Stimulated activated CD8-positive, alpha-beta memory T cell treated with anti-CD3 and anti-CD28 coated beads, Interleukin-15, amount 100 ng/mL, for 1 hour (primary cell): Measurements from ENCODE around the gene SHC2.
"Not testable (repeated sequence)": the region's sequence is repeated elsewhere in the genome, so short reads cannot be mapped to it uniquely, and the experiment has no call there.

ENCODE experiments used
- DNase-seq: peaks from one replicate; pipeline ENCODE4 v3.0.0-alpha.2; 2020; ENCODE audit warnings: low read depth

The SHC2 gene

GRCh38 chr19:444677-445210 is 16.1 kb downstream of the SHC2 start:
- no peak for DNase-seq

- DNase-seq: no peak
These were observed 17.8 kb downstream of the SHC2 start for GRCh38 chr19:443005-443404.

GRCh38 chr19:442085-442484 is 18.7 kb downstream of the SHC2 start:
- DNase-seq: no peak

- DNase-seq: no peak
These were observed 19.5 kb downstream of the SHC2 start for GRCh38 chr19:441213-441836.

- no peak for DNase-seq
These were observed 20.2 kb downstream of the SHC2 start for GRCh38 chr19:440391-441212.

- no peak for DNase-seq
These were observed 21.5 kb downstream of the SHC2 start for GRCh38 chr19:439167-439900.

GRCh38 chr19:438416-438958 is 22.3 kb downstream of the SHC2 start:
- DNase-seq: no peak

GRCh38 chr19:437041-437440 is 23.8 kb downstream of the SHC2 start:
- no peak for DNase-seq

GRCh38 chr19:436413-436950 is 24.4 kb downstream of the SHC2 start:
- no peak for DNase-seq

GRCh38 chr19:435707-436412 is 25.0 kb downstream of the SHC2 start:
- no peak for DNase-seq

GRCh38 chr19:435056-435706 is 25.7 kb downstream of the SHC2 start:
- no peak for DNase-seq

- no peak for DNase-seq
These were observed 26.5 kb downstream of the SHC2 start for GRCh38 chr19:434152-434960.

- no peak for DNase-seq
These were observed 30.1 kb downstream of the SHC2 start for GRCh38 chr19:430701-431100.

GRCh38 chr19:428149-428548 is 32.7 kb downstream of the SHC2 start:
- DNase-seq: no peak

- DNase-seq: not testable (repeated sequence)
These were observed 33.2 kb downstream of the SHC2 start for GRCh38 chr19:427675-428074.

GRCh38 chr19:426725-427445 is 33.9 kb downstream of the SHC2 start:
- no peak for DNase-seq

GRCh38 chr19:425056-425455 is 35.8 kb downstream of the SHC2 start:
- no peak for DNase-seq

GRCh38 chr19:424546-424945 is 36.3 kb downstream of the SHC2 start:
- DNase-seq: no peak

GRCh38 chr19:423691-424466 is 37.0 kb downstream of the SHC2 start:
- no peak for DNase-seq
